ENCODE measurements around the gene ZFYVE27. TPM values are rescaled to one million over a fixed set of nuclear protein-coding genes. Genes with fewer than 3 reads are reported as not detected.

The ZFYVE27 gene
- total RNA-seq, 4 donors from 2014 or later: 10.1 to 16.0 (median 13.4) TPM

DNA sequence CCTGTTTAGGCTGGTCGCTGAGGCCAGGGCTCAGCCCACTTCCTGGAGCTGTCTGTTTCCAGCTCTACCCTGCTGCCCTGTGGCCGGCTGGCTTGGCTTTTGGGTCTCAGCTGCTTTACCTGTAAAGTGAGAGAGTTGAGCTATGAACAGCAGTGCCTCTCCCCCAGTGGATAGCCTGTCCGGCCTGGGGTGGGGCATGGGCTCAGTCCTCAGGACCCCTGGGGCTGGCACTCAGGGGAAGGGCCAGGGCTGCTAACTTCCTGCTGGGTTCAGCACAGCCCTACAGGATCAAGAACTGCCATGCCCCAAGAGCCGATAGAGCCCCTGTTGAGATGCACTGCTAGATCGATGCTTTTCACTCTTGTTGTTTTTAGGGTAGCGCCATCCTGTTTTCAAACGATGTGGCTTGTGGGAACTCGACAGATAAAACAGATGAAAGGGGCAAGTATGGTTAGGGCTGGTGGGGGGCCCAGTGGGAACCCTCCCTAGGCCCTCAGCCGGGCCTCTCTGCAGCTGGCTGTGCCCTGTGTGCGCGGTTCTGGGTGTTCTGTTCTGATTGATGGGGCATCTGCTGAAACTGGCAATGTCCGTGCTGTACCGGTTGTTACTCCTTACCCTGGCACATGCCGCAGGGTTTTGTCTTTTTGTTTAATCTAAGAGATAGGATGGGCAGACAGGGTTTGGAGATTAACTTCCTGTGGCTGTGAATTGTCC lies 44.8 kb downstream of the ZFYVE27 start:
- Histone ChIP-seq H3K27ac (peak overlapping the region in 1 of 4 donors; percentile 21), H3K4me1 (peaks cover 5 to 33% (median 8%) of the 10 kb centered on the region in 3 donors), H3K27me3 (no peaks in the 10 kb centered on the region), H3K9me3 (no peaks in the 10 kb centered on the region), H3K36me3 (no peaks in the 10 kb centered on the region), H3K4me3 (no peak overlapping the region)
- TF ChIP-seq CTCF (IDR thresholded peaks at IDR 0.05) (no peak), POLR2A (IDR thresholded peaks at IDR 0.05) (no peak)
- intact Hi-C loops (cut with DNase I): no loop called here
- no peak for DNase-seq
- WGBS, 2 donors: 32 to 45% methylated on average over 7 to 9 of the region's 14 CpGs

DNA sequence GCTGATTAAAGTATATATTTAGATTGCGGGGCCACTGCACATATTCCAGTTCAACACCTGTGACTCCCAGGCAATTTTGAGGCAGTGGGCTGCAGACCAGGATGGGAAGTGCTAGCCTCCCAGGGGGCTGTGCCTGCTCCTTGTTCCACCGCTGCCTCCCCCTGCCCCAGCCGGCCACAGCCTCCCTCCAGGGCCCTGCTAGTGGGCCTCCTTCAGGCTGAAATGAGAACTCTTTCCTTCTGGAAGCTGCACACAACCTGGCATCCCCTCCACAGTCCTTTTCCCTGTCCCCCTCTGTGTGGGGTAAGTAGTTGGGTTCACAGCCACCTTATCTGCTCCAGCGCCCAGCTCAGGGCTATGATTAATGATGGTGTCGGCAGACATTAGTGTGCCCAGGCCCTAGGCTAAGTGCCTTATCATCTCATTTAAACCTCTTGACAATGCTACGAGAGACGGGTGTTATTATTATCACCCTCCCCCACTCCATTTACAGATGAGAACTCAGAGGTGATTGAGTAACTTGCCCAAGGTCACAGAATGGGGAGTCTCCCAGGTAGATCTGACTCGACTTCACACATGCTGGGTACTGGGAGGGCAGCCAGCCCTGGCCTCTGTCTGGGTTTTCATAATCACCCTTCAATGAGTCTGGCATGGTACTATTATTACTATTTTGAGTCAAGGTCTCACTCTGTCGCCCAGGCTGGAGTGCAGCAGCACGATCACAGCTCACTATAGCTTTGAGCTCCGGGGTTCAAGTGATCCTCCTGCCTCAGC lies 45.7 kb downstream of the ZFYVE27 start:
- no peak overlapping the region for H3K4me3 ChIP-seq
- WGBS, 2 donors: 42 to 49% methylated on average over 5 to 9 of the region's 11 CpGs
- H3K36me3 ChIP-seq: no peaks in the 10 kb centered on the region
- H3K9me3 ChIP-seq: no peaks in the 10 kb centered on the region
- peaks cover 5 to 33% (median 8%) of the 10 kb centered on the region in 3 donors for H3K4me1 ChIP-seq
- intact Hi-C loops (cut with DNase I): no loop called here
- peaks cover 0 to 6% (median 0%) of the 10 kb centered on the region in 4 donors for H3K27me3 ChIP-seq
- DNase-seq: no peak
- TF ChIP-seq POLR2A (IDR thresholded peaks at IDR 0.05): no peak
- no peak overlapping the region for H3K27ac ChIP-seq

DNA sequence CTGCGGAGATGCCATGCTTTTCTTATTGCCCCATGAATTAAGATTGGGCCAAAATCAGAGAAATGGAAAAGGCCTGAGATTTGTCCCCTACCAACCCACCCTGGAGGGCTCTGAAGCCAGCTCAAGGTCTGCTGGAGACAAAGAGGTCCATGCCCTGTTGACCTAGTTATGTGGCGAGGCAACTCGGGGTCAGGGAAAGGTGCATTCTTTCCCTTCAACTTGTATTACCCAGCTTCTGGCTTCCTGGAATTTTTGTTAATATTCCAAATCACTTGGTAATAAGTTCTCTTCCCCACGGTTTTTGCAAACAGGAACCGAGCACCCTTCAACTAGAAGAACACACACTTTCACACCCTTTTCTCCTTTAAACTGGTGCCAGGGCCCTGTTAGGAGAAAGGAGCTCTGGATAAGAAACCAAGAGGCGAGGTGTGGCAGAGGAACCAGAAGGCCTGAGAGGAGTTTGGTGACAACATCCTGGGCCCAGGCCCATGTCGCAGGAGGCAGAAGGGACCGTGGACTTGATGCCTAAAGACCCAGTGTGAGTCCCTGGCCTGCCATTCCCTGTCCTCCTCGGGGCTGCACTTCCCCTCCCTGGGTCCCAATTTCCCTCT lies 47.4 kb downstream of the ZFYVE27 start:
- 71 to 77% methylated on average over 7 to 9 of the region's 9 CpGs for WGBS, 2 donors
- Histone ChIP-seq H3K27me3 (peaks cover 0 to 22% (median 0%) of the 10 kb centered on the region in 4 donors), H3K9me3 (no peaks in the 10 kb centered on the region), H3K36me3 (no peaks in the 10 kb centered on the region), H3K27ac (no peak overlapping the region), H3K4me3 (no peak overlapping the region), H3K4me1 (peaks cover 5 to 41% (median 8%) of the 10 kb centered on the region in 3 donors)
- TF ChIP-seq POLR2A (IDR thresholded peaks at IDR 0.05): no peak
- no peak for TF ChIP-seq CTCF (IDR thresholded peaks at IDR 0.05)
- intact Hi-C loops (cut with DNase I): no loop called here
- no peak for DNase-seq

GRCh38 chr10:97785231-97785630 lies 48.3 kb downstream of the ZFYVE27 start:
- WGBS, 2 donors: 74 to 79% methylated on average over 5 of the region's 5 CpGs
- no peak for TF ChIP-seq POLR2A (IDR thresholded peaks at IDR 0.05)
- peaks cover 0 to 32% (median 0%) of the 10 kb centered on the region in 4 donors for H3K27me3 ChIP-seq
- DNase-seq: no peak
- H3K36me3 ChIP-seq: no peaks in the 10 kb centered on the region
- no peak overlapping the region for H3K27ac ChIP-seq
- no peak overlapping the region for H3K4me3 ChIP-seq
- peaks cover 5 to 41% (median 8%) of the 10 kb centered on the region in 3 donors for H3K4me1 ChIP-seq
- no peaks in the 10 kb centered on the region for H3K9me3 ChIP-seq
- intact Hi-C loops (cut with DNase I): no loop called here

GRCh38 chr10:97785731-97786130 lies 48.8 kb downstream of the ZFYVE27 start:
- Histone ChIP-seq H3K27me3 (peaks cover 0 to 37% (median 0%) of the 10 kb centered on the region in 4 donors), H3K36me3 (no peaks in the 10 kb centered on the region), H3K27ac (no peak overlapping the region), H3K4me3 (no peak overlapping the region), H3K9me3 (no peaks in the 10 kb centered on the region), H3K4me1 (peaks cover 5 to 36% (median 8%) of the 10 kb centered on the region in 3 donors)
- 35 to 56% methylated on average over 9 of the region's 9 CpGs for WGBS, 2 donors
- intact Hi-C loops (cut with DNase I): no loop called here
- DNase-seq: no peak
- TF ChIP-seq POLR2A (IDR thresholded peaks at IDR 0.05) (no peak), CTCF (IDR thresholded peaks at IDR 0.05) (no peak)

All from esophagus squamous epithelium (tissue), 5 donors.